ENCODE data around the gene MGAT3. TPM values are rescaled to one million over a fixed set of nuclear protein-coding genes. Genes with fewer than 3 reads are reported as not detected.

The MGAT3 gene
- total RNA-seq, 4 donors from 2014 or later = 0.45 to 1.6 (median 0.90) TPM

DNA sequence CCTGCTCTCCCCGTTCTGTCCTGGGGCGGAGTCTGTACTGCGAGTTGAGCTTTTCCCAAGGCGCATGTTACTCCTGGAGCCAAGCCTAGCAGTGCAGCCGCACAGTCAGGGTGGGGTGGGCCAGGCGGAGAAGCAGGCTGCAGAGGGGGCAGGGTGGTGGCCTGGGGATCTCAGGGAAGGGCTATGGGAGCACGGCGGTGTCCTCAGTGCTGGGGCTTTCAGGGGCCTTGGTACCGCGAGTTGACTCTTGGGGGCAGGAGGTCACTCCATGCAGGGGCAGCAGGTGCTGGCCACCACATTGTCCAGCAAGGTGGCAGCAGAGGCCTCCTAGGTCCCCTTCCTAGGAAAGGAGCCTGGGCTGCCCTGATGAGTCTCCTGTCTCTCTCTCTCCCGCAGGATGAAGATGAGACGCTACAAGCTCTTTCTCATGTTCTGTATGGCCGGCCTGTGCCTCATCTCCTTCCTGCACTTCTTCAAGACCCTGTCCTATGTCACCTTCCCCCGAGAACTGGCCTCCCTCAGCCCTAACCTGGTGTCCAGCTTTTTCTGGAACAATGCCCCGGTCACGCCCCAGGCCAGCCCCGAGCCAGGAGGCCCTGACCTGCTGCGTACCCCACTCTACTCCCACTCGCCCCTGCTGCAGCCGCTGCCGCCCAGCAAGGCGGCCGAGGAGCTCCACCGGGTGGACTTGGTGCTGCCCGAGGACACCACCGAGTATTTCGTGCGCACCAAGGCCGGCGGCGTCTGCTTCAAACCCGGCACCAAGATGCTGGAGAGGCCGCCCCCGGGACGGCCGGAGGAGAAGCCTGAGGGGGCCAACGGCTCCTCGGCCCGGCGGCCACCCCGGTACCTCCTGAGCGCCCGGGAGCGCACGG is 30.4 kb downstream of the MGAT3 start:
- TF ChIP-seq, protein P1, sequence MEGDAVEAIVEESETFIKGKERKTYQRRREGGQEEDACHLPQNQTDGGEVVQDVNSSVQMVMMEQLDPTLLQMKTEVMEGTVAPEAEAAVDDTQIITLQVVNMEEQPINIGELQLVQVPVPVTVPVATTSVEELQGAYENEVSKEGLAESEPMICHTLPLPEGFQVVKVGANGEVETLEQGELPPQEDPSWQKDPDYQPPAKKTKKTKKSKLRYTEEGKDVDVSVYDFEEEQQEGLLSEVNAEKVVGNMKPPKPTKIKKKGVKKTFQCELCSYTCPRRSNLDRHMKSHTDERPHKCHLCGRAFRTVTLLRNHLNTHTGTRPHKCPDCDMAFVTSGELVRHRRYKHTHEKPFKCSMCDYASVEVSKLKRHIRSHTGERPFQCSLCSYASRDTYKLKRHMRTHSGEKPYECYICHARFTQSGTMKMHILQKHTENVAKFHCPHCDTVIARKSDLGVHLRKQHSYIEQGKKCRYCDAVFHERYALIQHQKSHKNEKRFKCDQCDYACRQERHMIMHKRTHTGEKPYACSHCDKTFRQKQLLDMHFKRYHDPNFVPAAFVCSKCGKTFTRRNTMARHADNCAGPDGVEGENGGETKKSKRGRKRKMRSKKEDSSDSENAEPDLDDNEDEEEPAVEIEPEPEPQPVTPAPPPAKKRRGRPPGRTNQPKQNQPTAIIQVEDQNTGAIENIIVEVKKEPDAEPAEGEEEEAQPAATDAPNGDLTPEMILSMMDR (IDR thresholded peaks at IDR 0.05) = no peak
- WGBS, 2 donors = 79 to 87% methylated on average over 23 to 35 of the region's 45 CpGs
- intact Hi-C loops (cut with DNase I) = no loop called here
- Histone ChIP-seq H3K4me3 (replicated peaks in 1 of 3) (no peak overlapping the region), H3K36me3 (no peaks in the 10 kb centered on the region), H3K4me1 (no peaks in the 10 kb centered on the region), H3K27me3 (no peaks in the 10 kb centered on the region), H3K9me3 (no peaks in the 10 kb centered on the region), H3K27ac (no peak overlapping the region)
- no peak for DNase-seq

DNA sequence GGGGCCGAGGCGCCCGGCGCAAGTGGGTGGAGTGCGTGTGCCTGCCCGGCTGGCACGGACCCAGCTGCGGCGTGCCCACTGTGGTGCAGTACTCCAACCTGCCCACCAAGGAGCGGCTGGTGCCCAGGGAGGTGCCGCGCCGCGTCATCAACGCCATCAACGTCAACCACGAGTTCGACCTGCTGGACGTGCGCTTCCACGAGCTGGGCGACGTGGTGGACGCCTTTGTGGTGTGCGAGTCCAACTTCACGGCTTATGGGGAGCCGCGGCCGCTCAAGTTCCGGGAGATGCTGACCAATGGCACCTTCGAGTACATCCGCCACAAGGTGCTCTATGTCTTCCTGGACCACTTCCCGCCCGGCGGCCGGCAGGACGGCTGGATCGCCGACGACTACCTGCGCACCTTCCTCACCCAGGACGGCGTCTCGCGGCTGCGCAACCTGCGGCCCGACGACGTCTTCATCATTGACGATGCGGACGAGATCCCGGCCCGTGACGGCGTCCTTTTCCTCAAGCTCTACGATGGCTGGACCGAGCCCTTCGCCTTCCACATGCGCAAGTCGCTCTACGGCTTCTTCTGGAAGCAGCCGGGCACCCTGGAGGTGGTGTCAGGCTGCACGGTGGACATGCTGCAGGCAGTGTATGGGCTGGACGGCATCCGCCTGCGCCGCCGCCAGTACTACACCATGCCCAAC is 31.2 kb downstream of the MGAT3 start:
- intact Hi-C loops (cut with DNase I) = no loop called here
- 96% methylated on average over 43 to 62 of the region's 70 CpGs for WGBS, 2 donors

DNA sequence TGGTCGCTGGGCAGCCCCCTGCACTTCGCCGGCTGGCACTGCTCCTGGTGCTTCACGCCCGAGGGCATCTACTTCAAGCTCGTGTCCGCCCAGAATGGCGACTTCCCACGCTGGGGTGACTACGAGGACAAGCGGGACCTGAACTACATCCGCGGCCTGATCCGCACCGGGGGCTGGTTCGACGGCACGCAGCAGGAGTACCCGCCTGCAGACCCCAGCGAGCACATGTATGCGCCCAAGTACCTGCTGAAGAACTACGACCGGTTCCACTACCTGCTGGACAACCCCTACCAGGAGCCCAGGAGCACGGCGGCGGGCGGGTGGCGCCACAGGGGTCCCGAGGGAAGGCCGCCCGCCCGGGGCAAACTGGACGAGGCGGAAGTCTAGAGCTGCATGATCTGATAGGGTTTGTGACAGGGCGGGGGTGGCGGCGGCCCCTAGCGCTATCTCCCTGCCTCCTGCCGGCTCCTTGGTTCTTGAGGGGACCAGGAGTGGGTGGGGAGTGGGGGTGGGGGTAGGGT is 31.8 kb downstream of the MGAT3 start:
- no peak overlapping the region for H3K27ac ChIP-seq
- TF ChIP-seq, protein P1 (IDR thresholded peaks at IDR 0.05) = no peak
- no peak for TF ChIP-seq POLR2A (IDR thresholded peaks at IDR 0.05)
- H3K27me3 ChIP-seq = no peaks in the 10 kb centered on the region
- H3K4me3 ChIP-seq (replicated peaks in 1 of 3) = no peak overlapping the region
- no peaks in the 10 kb centered on the region for H3K9me3 ChIP-seq
- no peaks in the 10 kb centered on the region for H3K4me1 ChIP-seq
- no peaks in the 10 kb centered on the region for H3K36me3 ChIP-seq
- WGBS, 2 donors = 91 to 95% methylated on average over 19 to 23 of the region's 39 CpGs
- intact Hi-C loops (cut with DNase I) = no loop called here
- no peak for DNase-seq

More for the DNA sequence above, 31.2 kb downstream of the MGAT3 start:
- DNase-seq = no peak
- TF ChIP-seq, protein P1 (IDR thresholded peaks at IDR 0.05) = no peak
- TF ChIP-seq POLR2A (IDR thresholded peaks at IDR 0.05) = no peak
- Histone ChIP-seq H3K27ac (no peak overlapping the region), H3K27me3 (no peaks in the 10 kb centered on the region), H3K4me3 (replicated peaks in 1 of 3) (no peak overlapping the region), H3K9me3 (no peaks in the 10 kb centered on the region), H3K4me1 (no peaks in the 10 kb centered on the region), H3K36me3 (no peaks in the 10 kb centered on the region)

- H3K4me1 ChIP-seq = no peaks in the 10 kb centered on the region
- WGBS, 2 donors = 84 to 89% methylated on average over 14 to 17 of the region's 17 CpGs
These were observed 32.6 kb downstream of the MGAT3 start for GRCh38 chr22:39489094-39490068.

More at GRCh38 chr22:39489094-39490068, 32.6 kb downstream of the MGAT3 start:
- H3K36me3 ChIP-seq = no peaks in the 10 kb centered on the region
- no peak for DNase-seq
- no peak for TF ChIP-seq POLR2A (IDR thresholded peaks at IDR 0.05)
- TF ChIP-seq, protein P1 (IDR thresholded peaks at IDR 0.05) = no peak
- no peak overlapping the region for H3K4me3 ChIP-seq (replicated peaks in 1 of 3)
- no peaks in the 10 kb centered on the region for H3K9me3 ChIP-seq
- intact Hi-C loops (cut with DNase I) = loop anchor here (5.0 kb wide), 1 partner anchor 38 kb away; no protein-coding TSS in a partner anchor
- H3K27me3 ChIP-seq = no peaks in the 10 kb centered on the region
- H3K27ac ChIP-seq = no peak overlapping the region

All from thyroid gland (tissue), 4 donors.